Transverse colon (tissue), 4 donors: ENCODE measurements around the gene NCK2.

Source experiments
- EP300 ChIP-seq: sonication (generic); formaldehyde crosslinking; IDR thresholded peaks from one replicate; pipeline ENCODE4 v1.6.1; 2017; ENCODE audit warnings: antibody characterized with exemption, low read depth
- POLR2A ChIP-seq: fragments of 450-650 bp; IDR thresholded peaks from one replicate; pipeline ENCODE4 v1.6.1; 2016; ENCODE audit warnings: antibody characterized with exemption, mild to moderate bottlenecking, moderate library complexity
- POLR2AphosphoS5 ChIP-seq, 3 donors: sonication (generic); formaldehyde crosslinking; IDR thresholded peaks; one replicate each; pipeline ENCODE4 v1.6.1; 2016; ENCODE audit warnings: antibody characterized with exemption in 3 of 3
- TF ChIP-seq, protein P1 (sequence below), 5 experiments: fragments of 200-600 bp in 3 of 5; fragments of 450-650 bp in 2 of 5; sonication (generic) in 3 of 5; IDR thresholded peaks; 1 replicate in 2 of 5; 2 replicates in 3 of 5; pipeline ENCODE4 v1.5.1; 2016 to 2017; ENCODE audit warnings: antibody characterized with exemption in 5 of 5, inconsistent platforms in 3 of 5, mild to moderate bottlenecking in 2 of 5, moderate library complexity in 1 of 5

DNA sequence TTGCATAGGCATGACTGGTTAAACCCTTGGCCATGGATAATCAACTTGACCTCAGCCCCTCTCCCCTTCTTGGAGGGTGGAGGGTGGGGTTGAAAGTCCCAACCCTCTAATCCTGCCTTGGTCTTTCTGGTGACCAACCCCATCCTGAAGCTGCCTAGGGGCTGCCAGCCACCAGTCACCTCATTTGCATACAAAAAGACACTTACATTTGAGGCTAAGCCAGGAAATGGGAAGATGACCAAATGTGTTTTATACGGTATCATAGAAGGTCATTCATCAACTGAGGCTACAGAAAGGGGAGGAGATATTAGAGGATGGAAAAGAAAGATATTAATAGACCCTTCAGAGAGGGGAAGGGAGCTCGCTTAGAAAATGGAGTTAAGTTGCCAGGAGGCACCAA is 96.8 kb downstream of the NCK2 start:
- TF ChIP-seq, protein P1, sequence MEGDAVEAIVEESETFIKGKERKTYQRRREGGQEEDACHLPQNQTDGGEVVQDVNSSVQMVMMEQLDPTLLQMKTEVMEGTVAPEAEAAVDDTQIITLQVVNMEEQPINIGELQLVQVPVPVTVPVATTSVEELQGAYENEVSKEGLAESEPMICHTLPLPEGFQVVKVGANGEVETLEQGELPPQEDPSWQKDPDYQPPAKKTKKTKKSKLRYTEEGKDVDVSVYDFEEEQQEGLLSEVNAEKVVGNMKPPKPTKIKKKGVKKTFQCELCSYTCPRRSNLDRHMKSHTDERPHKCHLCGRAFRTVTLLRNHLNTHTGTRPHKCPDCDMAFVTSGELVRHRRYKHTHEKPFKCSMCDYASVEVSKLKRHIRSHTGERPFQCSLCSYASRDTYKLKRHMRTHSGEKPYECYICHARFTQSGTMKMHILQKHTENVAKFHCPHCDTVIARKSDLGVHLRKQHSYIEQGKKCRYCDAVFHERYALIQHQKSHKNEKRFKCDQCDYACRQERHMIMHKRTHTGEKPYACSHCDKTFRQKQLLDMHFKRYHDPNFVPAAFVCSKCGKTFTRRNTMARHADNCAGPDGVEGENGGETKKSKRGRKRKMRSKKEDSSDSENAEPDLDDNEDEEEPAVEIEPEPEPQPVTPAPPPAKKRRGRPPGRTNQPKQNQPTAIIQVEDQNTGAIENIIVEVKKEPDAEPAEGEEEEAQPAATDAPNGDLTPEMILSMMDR (IDR thresholded peaks at IDR 0.05) = no peak
- no peak for TF ChIP-seq POLR2A
- no peak for TF ChIP-seq EP300
- no peak for TF ChIP-seq POLR2AphosphoS5 (IDR thresholded peaks at IDR 0.05)
